ENCODE data around the gene SLC22A3. TPM values are rescaled to one million over a fixed set of nuclear protein-coding genes. Genes with fewer than 3 reads are reported as not detected.
"Not testable (repeated sequence)": the region's sequence is repeated elsewhere in the genome, so short reads cannot be mapped to it uniquely, and the experiment has no call there.

The SLC22A3 gene
- total and polyA plus RNA-seq, 11 donors, result 0.45 to 3.0 (median 0.75) TPM

GRCh38 chr6:160447350-160447749, 99.2 kb downstream of the SLC22A3 start:
- DNase-seq, result no peak
- no peak for ATAC-seq
- Histone ChIP-seq H3K4me3 (no peak overlapping the region), H3K4me1 (no peaks in the 10 kb centered on the region), H3K9me3 (peaks cover 0 to 4% (median 0%) of the 10 kb centered on the region in 12 donors), H3K27ac (no peak overlapping the region), H3K36me3 (no peaks in the 10 kb centered on the region), H3K27me3 (no peaks in the 10 kb centered on the region)
- intact Hi-C loops (cut with DNase I), result no loop called here
- TF ChIP-seq POLR2A (IDR thresholded peaks at IDR 0.05), result no peak
- TF ChIP-seq, protein P1, sequence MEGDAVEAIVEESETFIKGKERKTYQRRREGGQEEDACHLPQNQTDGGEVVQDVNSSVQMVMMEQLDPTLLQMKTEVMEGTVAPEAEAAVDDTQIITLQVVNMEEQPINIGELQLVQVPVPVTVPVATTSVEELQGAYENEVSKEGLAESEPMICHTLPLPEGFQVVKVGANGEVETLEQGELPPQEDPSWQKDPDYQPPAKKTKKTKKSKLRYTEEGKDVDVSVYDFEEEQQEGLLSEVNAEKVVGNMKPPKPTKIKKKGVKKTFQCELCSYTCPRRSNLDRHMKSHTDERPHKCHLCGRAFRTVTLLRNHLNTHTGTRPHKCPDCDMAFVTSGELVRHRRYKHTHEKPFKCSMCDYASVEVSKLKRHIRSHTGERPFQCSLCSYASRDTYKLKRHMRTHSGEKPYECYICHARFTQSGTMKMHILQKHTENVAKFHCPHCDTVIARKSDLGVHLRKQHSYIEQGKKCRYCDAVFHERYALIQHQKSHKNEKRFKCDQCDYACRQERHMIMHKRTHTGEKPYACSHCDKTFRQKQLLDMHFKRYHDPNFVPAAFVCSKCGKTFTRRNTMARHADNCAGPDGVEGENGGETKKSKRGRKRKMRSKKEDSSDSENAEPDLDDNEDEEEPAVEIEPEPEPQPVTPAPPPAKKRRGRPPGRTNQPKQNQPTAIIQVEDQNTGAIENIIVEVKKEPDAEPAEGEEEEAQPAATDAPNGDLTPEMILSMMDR (IDR thresholded peaks at IDR 0.05), result no peak
- 81 to 96% (median 90%) methylated on average over 4 of the region's 4 CpGs for WGBS, 4 donors

DNA sequence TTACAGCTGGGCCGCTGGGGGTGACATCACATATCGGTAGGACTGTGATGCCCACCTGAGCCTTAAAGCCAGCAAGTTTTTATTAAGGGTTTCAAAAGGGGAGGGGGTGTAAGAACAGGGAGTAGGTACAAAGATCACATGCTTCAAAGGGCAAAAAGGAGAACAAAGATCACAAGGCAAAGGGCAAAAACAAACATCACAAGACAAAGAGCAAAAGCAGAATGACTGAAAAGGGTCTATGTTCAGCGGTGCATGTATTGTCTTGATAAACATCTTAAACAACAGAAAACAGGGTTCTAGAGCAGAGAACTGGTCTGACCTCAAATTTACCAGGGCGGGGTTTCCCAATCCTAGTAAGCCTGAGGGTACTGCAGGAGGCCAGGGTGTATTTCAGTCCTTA, 101.6 kb downstream of the SLC22A3 start:
- DNase-seq, H3K36me3 ChIP-seq, H3K27me3 ChIP-seq, ATAC-seq, H3K9me3 ChIP-seq, H3K27ac ChIP-seq, H3K4me3 ChIP-seq, H3K4me1 ChIP-seq: not testable (repeated sequence)
- intact Hi-C loops (cut with DNase I), result loop anchor here in 2 of 10 donors (10.0 kb wide), 2 partner anchors 105 to 585 kb away; partner anchors contain the start of gene SLC22A3 (in 1 of the 2)
- 90 to 93% (median 91%) methylated on average over 4 of the region's 4 CpGs for WGBS, 4 donors

- H3K27me3 ChIP-seq, result peaks cover 0 to 8% (median 0%) of the 10 kb centered on the region in 9 donors
- DNase-seq (no peak), ATAC-seq (no peak)
- TF ChIP-seq, protein P1 (IDR thresholded peaks at IDR 0.05), result no peak
- no peak for TF ChIP-seq POLR2A (IDR thresholded peaks at IDR 0.05)
- H3K4me3 ChIP-seq, result no peak overlapping the region
- intact Hi-C loops (cut with DNase I), result loop anchor here in 2 of 10 donors (10.0 kb wide), 2 partner anchors 106 to 586 kb away; partner anchors contain the start of gene SLC22A3 (in 1 of the 2)
- no peaks in the 10 kb centered on the region for H3K36me3 ChIP-seq
- peaks cover 0 to 4% (median 0%) of the 10 kb centered on the region in 12 donors for H3K9me3 ChIP-seq
- 84 to 89% (median 87%) methylated on average over 5 of the region's 5 CpGs for WGBS, 4 donors
- peaks cover 0 to 11% (median 1%) of the 10 kb centered on the region in 12 donors for H3K4me1 ChIP-seq
- no peak overlapping the region for H3K27ac ChIP-seq
These were observed 102.7 kb downstream of the SLC22A3 start for GRCh38 chr6:160450849-160451248.

GRCh38 chr6:160454303-160454702, 106.1 kb downstream of the SLC22A3 start:
- Histone ChIP-seq H3K4me3 (no peak overlapping the region), H3K27me3 (peaks cover 0 to 8% (median 0%) of the 10 kb centered on the region in 9 donors), H3K36me3 (no peaks in the 10 kb centered on the region), H3K4me1 (peaks cover 0 to 19% (median 1%) of the 10 kb centered on the region in 12 donors), H3K9me3 (peaks cover 0 to 4% (median 0%) of the 10 kb centered on the region in 12 donors), H3K27ac (no peak overlapping the region)
- no peak for ATAC-seq
- no peak for TF ChIP-seq POLR2A (IDR thresholded peaks at IDR 0.05)
- TF ChIP-seq, protein P1 (IDR thresholded peaks at IDR 0.05), result no peak
- 87 to 92% (median 89%) methylated on average over 6 of the region's 6 CpGs for WGBS, 4 donors
- DNase-seq, result no peak
- intact Hi-C loops (cut with DNase I), result loop anchor here in 4 of 10 donors (2.0 to 10.0 kb wide), 4 partner anchors 110 to 592 kb away; partner anchors contain the start of gene SLC22A3 (in 1 of the 4)
